RPMI7951 (cell line): ENCODE data around the gene NDUFAF8. TPM values are rescaled to one million over a fixed set of nuclear protein-coding genes. Genes with fewer than 3 reads are reported as not detected.

ENCODE experiments used
- total RNA-seq: library from RNA; depleted of rRNA; stranded (reverse); fragments of >200 nt; shearing (Covaris generic); gene quantifications from 2 replicates; pipeline ENCODE4 v1.2.3, GENCODE V29; 2014; rRNA removed

Gene NDUFAF8
- total RNA-seq, 1 experiment from 2014 or later, result 37.2 TPM

Other genes with a start within 250 kb of the NDUFAF8 start
- 6.6 and 10.5 TPM in 2 replicates for gene CHMP6, start 247.5 kb upstream of the NDUFAF8 start, total RNA-seq
- 9.7 and 12.6 TPM in 2 replicates for gene BAIAP2, start 204.2 kb upstream of the NDUFAF8 start, total RNA-seq
- gene PVALEF, start 73.8 kb upstream of the NDUFAF8 start, total RNA-seq, result not detected in 2 replicates
- not detected in 2 replicates for gene AATK, start 73.1 kb upstream of the NDUFAF8 start, total RNA-seq
- 7.0 and 9.8 TPM in 2 replicates for gene CEP131, start 16.4 kb upstream of the NDUFAF8 start, total RNA-seq
- gene TEPSIN, start 263 bp upstream of the NDUFAF8 start, total RNA-seq, result 6.0 and 8.4 TPM in 2 replicates
- 24.0 and 28.1 TPM in 2 replicates for gene SLC38A10, start 56.0 kb downstream of the NDUFAF8 start, total RNA-seq
- under 0.01 and 0.36 TPM in 2 replicates for gene BAHCC1, start 156.1 kb downstream of the NDUFAF8 start, total RNA-seq